Endothelial cell of umbilical vein (primary cell): ENCODE results near the gene PERP. TPM values are rescaled to one million over a fixed set of nuclear protein-coding genes. Genes with fewer than 3 reads are reported as not detected.

Source experiments
- BruUV-seq: library from RNA; stranded (reverse); fragments of 400-500 nt; replicated peaks from 2 replicates; lab custom pipeline; 2021; lab: Mats Ljungman, UMichigan
- CTCF ChIA-PET: fragments of 300-600, 350-600 bp; sonication (Branson Sonifier 250); formaldehyde crosslinking; loops from one replicate; lab custom pipeline; 2021; ENCODE audit warnings: antibody characterized with exemption, inconsistent platforms; lab: Charles Lee
- POLR2A ChIA-PET: fragments of 300-600, 350-600 bp; sonication (Branson Sonifier 250); formaldehyde crosslinking; loops from one replicate; lab custom pipeline; 2021; ENCODE audit warnings: antibody characterized with exemption, inconsistent platforms; lab: Charles Lee
- DNase-seq: peaks from one replicate; pipeline ENCODE4 v3.0.0-alpha.2; 2011; ENCODE audit warnings: low read depth, low spot score
- FAIRE-seq: peaks from 2 replicates; lab custom pipeline; 2011; peaks lifted over from hg19 to GRCh38; lab: Jason Lieb, UNC
- H2AFZ ChIP-seq: 2 replicates; pipeline ENCODE4 v1.6.0; 2012; ENCODE audit warnings: low read depth, low read length, control low read depth, inconsistent platforms
- H3K27ac ChIP-seq: 2 replicates; pipeline ENCODE4 v1.5.1; 2011; ENCODE audit warnings: low read depth, mild to moderate bottlenecking, control low read depth, low read length, moderate library complexity; ENCODE audit not compliant: insufficient read depth
- H3K27me3 ChIP-seq, 2 experiments: 2 replicates each; pipeline versions ENCODE4 v1.6.0 to v1.6.1; 2011; ENCODE audit warnings: low read length in 2 of 2, mixed read lengths in 1 of 2; ENCODE audit not compliant: control insufficient read depth in 2 of 2, insufficient read depth in 2 of 2
- H3K36me3 ChIP-seq, 2 experiments: 2 replicates in 1 of 2; 3 replicates in 1 of 2; pipeline ENCODE4 v1.5.1; 2011; ENCODE audit warnings: low read length in 2 of 2, mild to moderate bottlenecking in 1 of 2, moderate library complexity in 1 of 2; ENCODE audit not compliant: control insufficient read depth in 2 of 2, insufficient read depth in 2 of 2; ENCODE audit errors: extremely low read depth in 1 of 2
- H3K4me1 ChIP-seq: 3 replicates; pipeline ENCODE4 v1.5.1; 2011; ENCODE audit warnings: mild to moderate bottlenecking, low read length; ENCODE audit not compliant: control insufficient read depth, insufficient read depth; ENCODE audit errors: extremely low read depth
- H3K4me2 ChIP-seq: 2 replicates; pipeline ENCODE4 v1.6.1; 2011; ENCODE audit warnings: low read length, control low read depth, mixed read lengths; ENCODE audit not compliant: insufficient read depth
- H3K4me3 ChIP-seq, 3 experiments: fragments of 200-600 bp in 1 of 3; sonication (generic), shearing (Covaris generic) in 1 of 3; replicated peaks in 1 of 3; 2 replicates each; pipeline ENCODE4 v1.5.1; 2011 to 2016; ENCODE audit warnings: control low read depth in 3 of 3, low read length in 3 of 3, mild to moderate bottlenecking in 2 of 3, inconsistent platforms in 1 of 3, low read depth in 1 of 3, moderate library complexity in 1 of 3; ENCODE audit not compliant: insufficient read depth in 1 of 3
- H3K79me2 ChIP-seq: 2 replicates; pipeline ENCODE4 v1.6.0; 2012; ENCODE audit warnings: low read length, inconsistent platforms; ENCODE audit not compliant: control insufficient read depth, insufficient read depth
- H3K9ac ChIP-seq: replicated peaks from 2 replicates; pipeline ENCODE3; 2011; ENCODE audit warnings: low read length, control low read depth; ENCODE audit not compliant: insufficient read depth; ENCODE audit errors: extremely low read depth
- H3K9me1 ChIP-seq: replicated peaks from 3 replicates; pipeline ENCODE4 v1.6.0; 2011; ENCODE audit warnings: mild to moderate bottlenecking, low read length; ENCODE audit not compliant: control insufficient read depth, insufficient read depth; ENCODE audit errors: extremely low read depth
- H3K9me3 ChIP-seq: replicated peaks from 2 replicates; pipeline ENCODE4 v1.5.1; 2012; ENCODE audit warnings: low read length, inconsistent platforms; ENCODE audit not compliant: control insufficient read depth, insufficient read depth
- H4K20me1 ChIP-seq: replicated peaks from 2 replicates; pipeline ENCODE3; 2011; ENCODE audit warnings: mild to moderate bottlenecking, low read length; ENCODE audit not compliant: control insufficient read depth, insufficient read depth; ENCODE audit errors: extremely low read depth
- EZH2 ChIP-seq: IDR thresholded peaks from 2 replicates; pipeline ENCODE4 v1.6.1; 2012; ENCODE audit warnings: borderline replicate concordance, low read depth, mild to moderate bottlenecking, moderate library complexity, low read length, inconsistent platforms; ENCODE audit not compliant: severe bottlenecking
- GATA2 ChIP-seq: IDR thresholded peaks from 2 replicates; pipeline ENCODE4 v1.7.0; 2011; ENCODE audit warnings: low read depth, mild to moderate bottlenecking, moderate library complexity, mixed read lengths, low read length; ENCODE audit not compliant: insufficient read length, insufficient read depth
- JUN ChIP-seq: IDR thresholded peaks from 2 replicates; pipeline ENCODE4 v1.6.1; 2011; ENCODE audit warnings: borderline replicate concordance, low read depth; ENCODE audit not compliant: insufficient read length, insufficient read depth
- MYC ChIP-seq: IDR thresholded peaks from one replicate; pipeline ENCODE4 v1.6.1; 2011; ENCODE audit warnings: mild to moderate bottlenecking, low read depth, low read length
- POLR2A ChIP-seq: IDR thresholded peaks from 2 replicates; pipeline ENCODE4 v1.6.1; 2012; ENCODE audit warnings: low read depth, mild to moderate bottlenecking, control low read depth, low read length
- POLR2AphosphoS5 ChIP-seq: IDR thresholded peaks from 2 replicates; pipeline ENCODE4 v1.6.1; 2012; ENCODE audit warnings: low read depth, mild to moderate bottlenecking, control low read depth, low read length, moderate library complexity; ENCODE audit not compliant: insufficient read depth
- dilution Hi-C: fragments of 300-500 bp; cut with MboI; formaldehyde crosslinking; loops from one replicate; pipeline ENCODE4 v1.15.0; 2019; ENCODE audit warnings: low sequenced_read_pairs; ENCODE audit not compliant: extremely low pct_ligation_motif_present
- intact Hi-C: fragments of 100-400 bp; cut with micrococcal nuclease; formaldehyde crosslinking; loops from one replicate; pipeline ENCODE4 v1.10.0; 2022
- polyA plus RNA-seq, 4 experiments: library from polyadenylated mRNA; depleted of rRNA in 3 of 4; stranded (reverse) in 3 of 4; unstranded in 1 of 4; fragments of >200 nt; gene quantifications; 2 replicates each; pipeline versions ENCODE4 v1.2.1 to v1.2.3, GENCODE V29; 2011 to 2012; ENCODE audit warnings: missing spikeins in 1 of 4
- total RNA-seq: library from RNA; stranded (reverse); gene quantifications from 2 replicates; pipeline ENCODE4 v1.2.3, GENCODE V29; 2021
- TF ChIP-seq, protein P1 (sequence below): IDR thresholded peaks from 2 replicates; pipeline ENCODE4 v1.6.1; 2011; ENCODE audit not compliant: insufficient read depth, insufficient read length

The PERP gene
- total and polyA plus RNA-seq, 2 donors (not counting 3 experiments of a cell fraction or from before 2014, with no cell fraction given) = 15.7 to 27.4 TPM

DNA sequence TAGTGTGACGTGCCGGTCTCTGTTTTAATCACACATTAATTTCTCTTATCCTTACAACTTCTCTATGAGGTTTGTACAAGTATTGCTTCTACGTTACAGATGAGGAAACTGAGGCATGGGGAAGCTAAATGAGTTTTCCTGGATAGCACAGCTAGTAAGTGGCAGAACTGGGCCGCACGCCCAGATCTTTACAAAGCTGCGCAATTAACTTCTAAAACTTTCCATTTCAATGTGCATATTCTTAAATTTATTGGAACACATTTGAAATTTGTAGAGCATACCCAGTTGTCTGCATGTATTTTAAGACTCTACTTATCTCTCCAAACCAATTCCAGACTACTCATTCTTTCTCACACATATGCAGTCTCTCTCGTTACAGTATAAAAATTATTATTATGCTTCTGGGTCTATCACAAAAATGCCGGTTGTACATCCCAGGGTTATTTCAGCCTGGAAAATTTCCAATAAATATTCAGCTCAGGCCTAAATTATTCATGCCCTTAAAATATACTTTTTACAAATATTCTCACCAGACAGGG lies 10.2 kb upstream of the PERP start:
- POLR2A ChIA-PET = no interaction called here
- CTCF ChIA-PET = interaction anchor here (0.8 to 4.0 kb wide), 14 partner anchors 8 to 1247 kb away, joined by 3 to 50 read pairs (median 12); partner anchors contain the start of gene HEBP2
- Histone ChIP-seq H3K27me3 (peaks cover 8 to 9% of the 10 kb centered on the region in 2 experiments), H3K36me3 (no peaks in the 10 kb centered on the region), H2AFZ (no peak overlapping the region), H3K4me2 (no peak overlapping the region), H3K9me3 (no peaks in the 10 kb centered on the region), H3K4me1 (no peaks in the 10 kb centered on the region), H3K27ac (no peak overlapping the region), H3K4me3 (no peak overlapping the region), H3K9ac (no peak overlapping the region), H3K9me1 (peaks cover 4% of the 10 kb centered on the region), H4K20me1 (no peaks in the 10 kb centered on the region), H3K79me2 (no peaks in the 10 kb centered on the region)
- intact Hi-C loops (loop anchor here (2.0 kb wide), 3 partner anchors 391 to 647 kb away; no protein-coding TSS in a partner anchor), dilution Hi-C loops (no loop called here)
- no peak for DNase-seq
- FAIRE-seq = no peak
- TF ChIP-seq POLR2AphosphoS5 (no peak), JUN (no peak), MYC (no peak), GATA2 (no peak), EZH2 (no peak), POLR2A (no peak)
- TF ChIP-seq, protein P1, sequence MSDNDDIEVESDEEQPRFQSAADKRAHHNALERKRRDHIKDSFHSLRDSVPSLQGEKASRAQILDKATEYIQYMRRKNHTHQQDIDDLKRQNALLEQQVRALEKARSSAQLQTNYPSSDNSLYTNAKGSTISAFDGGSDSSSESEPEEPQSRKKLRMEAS = no peak
- no TSS peak for BruUV-seq

DNA sequence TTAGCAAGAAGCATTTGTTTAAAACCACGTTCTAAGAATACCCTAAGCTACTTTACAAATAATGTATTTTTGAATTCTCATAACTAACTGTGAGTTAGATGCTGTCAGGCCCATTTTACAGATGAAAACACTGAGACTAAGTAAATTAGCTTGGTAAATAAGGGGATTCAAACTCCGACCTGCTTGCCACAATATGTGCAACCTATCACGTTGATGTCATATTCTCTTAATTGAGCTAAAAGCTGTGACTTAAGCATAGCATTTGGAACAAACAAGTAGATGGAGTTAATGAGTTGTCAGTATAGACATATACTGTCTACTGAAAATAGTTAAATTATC lies 9.4 kb upstream of the PERP start:
- Histone ChIP-seq H4K20me1 (no peaks in the 10 kb centered on the region), H3K79me2 (no peaks in the 10 kb centered on the region), H2AFZ (no peak overlapping the region), H3K9ac (no peak overlapping the region), H3K27me3 (peaks cover 5% of the 10 kb centered on the region in 2 experiments), H3K4me1 (no peaks in the 10 kb centered on the region), H3K4me2 (no peak overlapping the region), H3K9me3 (no peaks in the 10 kb centered on the region), H3K9me1 (peaks cover 4% of the 10 kb centered on the region), H3K4me3 (no peak overlapping the region), H3K27ac (no peak overlapping the region), H3K36me3 (no peaks in the 10 kb centered on the region)
- no TSS peak for BruUV-seq
- intact Hi-C loops = loop anchor here (1.0 to 2.0 kb wide), 10 partner anchors 162 to 1248 kb away; partner anchors contain the start of genes HEBP2 and REPS1
- TF ChIP-seq EZH2 = no peak
- no peak for DNase-seq
- dilution Hi-C loops = no loop called here
- ChIA-PET POLR2A (no interaction called here), CTCF (interaction anchor here (0.7 to 4.0 kb wide), 38 partner anchors 9 to 1324 kb away, joined by 3 to 50 read pairs (median 4); partner anchors contain the start of genes HEBP2, MAP3K5 and TNFAIP3)
- no peak for FAIRE-seq
